T-helper 2 cell treated with Interferon-gamma antibody and Interleukin-4, amounts not matched to agents 5 μg/mL and 100 μg/mL, for 36 hours (primary cell): ENCODE results near the gene KCMF1.

Experiments
- DNase-seq: peaks from one replicate; pipeline ENCODE4 v3.0.0; 2021; ENCODE audit warnings: low spot score
- H3K27ac Mint-ChIP-seq: one replicate; pipeline ENCODE4 v1.8.0; 2021; ENCODE audit warnings: mild to moderate bottlenecking, mixed read lengths
- H3K27me3 Mint-ChIP-seq: one replicate; pipeline ENCODE4 v1.8.0; 2021; ENCODE audit warnings: low read depth, mixed read lengths
- H3K36me3 Mint-ChIP-seq: one replicate; pipeline ENCODE4 v1.8.0; 2021; ENCODE audit warnings: low read depth, mixed read lengths
- H3K4me1 Mint-ChIP-seq: one replicate; pipeline ENCODE4 v1.8.0; 2021; ENCODE audit warnings: low read depth, mixed read lengths
- H3K4me3 Mint-ChIP-seq: one replicate; pipeline ENCODE4 v1.8.0; 2022; ENCODE audit warnings: mild to moderate bottlenecking, moderate library complexity, mixed read lengths
- H3K9me3 Mint-ChIP-seq: one replicate; pipeline ENCODE4 v1.8.0; 2021; ENCODE audit warnings: mixed read lengths

Gene KCMF1

DNA sequence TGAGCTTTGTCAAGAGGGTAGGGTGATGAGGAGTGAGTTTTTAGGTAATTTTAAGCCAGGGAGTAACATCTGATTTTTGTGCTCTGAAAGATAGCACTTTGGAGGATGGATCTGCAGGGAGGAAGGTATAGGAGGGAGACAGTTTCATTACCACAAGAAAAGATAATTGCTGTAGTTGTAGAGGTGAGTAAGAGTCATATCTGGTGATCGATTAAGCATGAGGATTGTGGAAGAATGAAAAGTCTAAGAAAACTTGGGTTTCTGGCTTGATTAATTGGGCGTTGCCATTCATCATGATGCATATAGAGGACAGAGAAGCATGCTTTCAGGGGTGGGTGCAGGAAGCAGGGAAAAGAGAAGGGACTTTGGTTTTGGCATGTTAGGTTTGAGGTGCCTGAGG lies 18.5 kb downstream of the KCMF1 start:
- H3K9me3 Mint-ChIP-seq, result no peaks in the 10 kb centered on the region
- H3K36me3 Mint-ChIP-seq, result peaks cover 5% of the 10 kb centered on the region
- peaks cover 23% of the 10 kb centered on the region for H3K4me1 Mint-ChIP-seq
- DNase-seq, result no peak
- no peak overlapping the region for H3K27ac Mint-ChIP-seq
- H3K27me3 Mint-ChIP-seq, result no peaks in the 10 kb centered on the region
- no peak overlapping the region for H3K4me3 Mint-ChIP-seq

DNA sequence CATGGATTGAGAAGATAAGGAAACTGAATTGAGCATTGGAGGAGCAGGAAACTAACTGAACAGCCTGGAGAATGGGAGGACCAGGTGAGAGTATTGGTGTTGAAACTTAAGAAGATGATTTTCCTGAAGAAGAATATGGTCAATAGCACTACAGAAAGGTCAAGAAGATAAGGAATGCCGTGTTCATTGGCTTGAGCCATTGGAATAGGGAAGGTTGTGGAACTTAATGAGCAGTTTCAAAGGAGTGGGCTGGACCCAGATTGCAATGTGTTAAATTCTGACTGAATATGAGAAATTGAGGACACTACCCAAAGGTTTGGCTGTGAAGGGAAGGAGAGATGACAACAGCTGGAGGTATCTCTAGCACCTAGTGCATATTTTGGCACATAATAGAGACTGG lies 19.0 kb downstream of the KCMF1 start:
- no peak overlapping the region for H3K4me3 Mint-ChIP-seq
- H3K4me1 Mint-ChIP-seq, result peaks cover 22% of the 10 kb centered on the region
- H3K27me3 Mint-ChIP-seq, result no peaks in the 10 kb centered on the region
- no peak for DNase-seq
- H3K27ac Mint-ChIP-seq, result no peak overlapping the region
- H3K36me3 Mint-ChIP-seq, result peaks cover 5% of the 10 kb centered on the region
- H3K9me3 Mint-ChIP-seq, result no peaks in the 10 kb centered on the region

DNA sequence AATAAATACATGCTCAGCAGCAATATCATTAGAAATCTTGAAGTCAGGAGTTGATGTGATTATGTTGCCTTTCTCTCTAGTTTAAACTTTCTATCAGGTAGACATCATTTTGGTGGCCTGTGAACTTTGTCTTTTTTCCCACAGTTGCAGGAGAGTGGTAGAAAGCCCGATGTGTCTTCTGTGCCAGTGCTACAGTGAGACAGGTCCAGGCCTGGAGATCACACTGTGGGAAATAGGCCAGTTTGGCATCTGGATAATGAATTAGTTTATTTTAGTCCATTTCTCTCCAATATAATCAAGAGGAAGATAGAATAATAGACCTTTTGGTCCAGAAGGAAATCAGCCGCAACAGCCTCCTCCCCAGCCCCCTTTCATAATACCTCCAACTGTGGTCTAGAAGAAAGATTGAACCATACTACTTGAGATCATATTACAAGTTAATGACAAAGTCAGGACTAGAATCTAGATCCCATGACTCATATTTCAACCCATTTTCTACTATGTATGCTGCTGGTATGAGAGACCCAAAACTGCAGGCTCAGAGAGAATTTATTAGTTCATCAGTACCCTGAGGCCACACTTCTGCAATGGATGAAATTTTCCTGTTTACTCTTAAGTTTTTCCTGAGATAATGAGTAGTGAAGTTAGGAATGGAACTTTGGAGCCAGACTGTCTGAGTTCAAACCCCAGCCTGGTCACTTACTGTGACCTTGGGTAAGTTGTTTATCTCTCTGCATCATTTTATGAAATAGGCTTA lies 20.6 kb downstream of the KCMF1 start:
- peaks cover 4% of the 10 kb centered on the region for H3K36me3 Mint-ChIP-seq
- no peak overlapping the region for H3K27ac Mint-ChIP-seq

DNA sequence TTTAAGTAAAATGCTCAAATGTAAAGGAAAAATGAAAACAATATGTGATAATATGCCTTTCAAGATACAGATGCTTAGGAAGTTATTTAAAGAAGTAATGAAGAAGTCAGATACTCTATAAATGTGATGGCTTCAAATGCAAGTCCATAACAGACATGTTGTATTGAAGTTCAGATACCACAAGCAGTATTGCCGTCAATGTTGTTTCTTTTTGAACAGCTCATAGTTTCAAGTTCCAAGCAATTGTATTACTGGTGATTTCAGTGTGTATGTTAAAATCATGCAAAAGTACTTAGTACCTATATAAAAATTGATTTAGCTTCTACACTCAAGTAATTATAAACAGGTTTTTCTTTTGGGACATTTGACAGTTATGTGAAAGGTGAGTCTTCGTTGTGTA lies 24.9 kb downstream of the KCMF1 start:
- H3K36me3 Mint-ChIP-seq, result peaks cover 7% of the 10 kb centered on the region
- H3K4me3 Mint-ChIP-seq, result no peak overlapping the region
- no peak for DNase-seq
- no peaks in the 10 kb centered on the region for H3K9me3 Mint-ChIP-seq
- H3K4me1 Mint-ChIP-seq, result peaks cover 23% of the 10 kb centered on the region
- H3K27me3 Mint-ChIP-seq, result no peaks in the 10 kb centered on the region
- H3K27ac Mint-ChIP-seq, result no peak overlapping the region

More for the DNA sequence above, 20.6 kb downstream of the KCMF1 start:
- H3K4me1 Mint-ChIP-seq, result peaks cover 23% of the 10 kb centered on the region
- no peak for DNase-seq
- H3K9me3 Mint-ChIP-seq, result no peaks in the 10 kb centered on the region
- H3K27me3 Mint-ChIP-seq, result no peaks in the 10 kb centered on the region
- no peak overlapping the region for H3K4me3 Mint-ChIP-seq

- Mint-ChIP-seq H3K4me1 (peaks cover 29% of the 10 kb centered on the region), H3K27me3 (no peaks in the 10 kb centered on the region), H3K36me3 (peaks cover 7% of the 10 kb centered on the region)
Measured at GRCh38 chr2:84996909-84997308, 25.9 kb downstream of the KCMF1 start.

GRCh38 chr2:84999553-84999955 lies 28.6 kb downstream of the KCMF1 start:
- Mint-ChIP-seq H3K4me1 (peaks cover 40% of the 10 kb centered on the region), H3K4me3 (no peak overlapping the region), H3K9me3 (no peaks in the 10 kb centered on the region), H3K27ac (peak overlapping the region; percentile 55), H3K27me3 (no peaks in the 10 kb centered on the region), H3K36me3 (peaks cover 14% of the 10 kb centered on the region)
- DNase-seq, result no peak

More at GRCh38 chr2:84996909-84997308, 25.9 kb downstream of the KCMF1 start:
- no peak for DNase-seq
- H3K27ac Mint-ChIP-seq, result peak overlapping the region; percentile 49
- no peak overlapping the region for H3K4me3 Mint-ChIP-seq
- H3K9me3 Mint-ChIP-seq, result no peaks in the 10 kb centered on the region

DNA sequence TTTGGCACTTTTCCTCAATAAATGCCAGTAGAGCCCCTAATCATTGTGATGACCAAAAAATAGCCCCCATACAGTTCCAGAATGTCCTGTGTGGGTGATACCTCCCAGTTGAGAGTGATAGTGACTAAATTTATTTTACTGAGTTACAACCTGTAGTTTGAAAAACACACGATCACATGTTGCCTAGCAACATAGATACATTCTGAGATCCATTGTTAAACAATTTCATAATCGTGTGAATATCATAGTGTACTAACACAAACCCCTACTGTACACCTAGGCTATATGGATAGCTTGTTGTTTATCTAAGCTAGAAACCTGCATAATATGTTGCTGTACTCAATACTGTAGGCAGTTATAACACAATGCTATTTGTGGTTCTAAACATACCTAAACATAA lies 30.6 kb downstream of the KCMF1 start:
- no peak overlapping the region for H3K4me3 Mint-ChIP-seq
- H3K36me3 Mint-ChIP-seq, result peaks cover 19% of the 10 kb centered on the region
- H3K4me1 Mint-ChIP-seq, result peaks cover 35% of the 10 kb centered on the region
- H3K27me3 Mint-ChIP-seq, result no peaks in the 10 kb centered on the region
- DNase-seq, result no peak
- peak overlapping the region; percentile 7 for H3K27ac Mint-ChIP-seq
- no peaks in the 10 kb centered on the region for H3K9me3 Mint-ChIP-seq

DNA sequence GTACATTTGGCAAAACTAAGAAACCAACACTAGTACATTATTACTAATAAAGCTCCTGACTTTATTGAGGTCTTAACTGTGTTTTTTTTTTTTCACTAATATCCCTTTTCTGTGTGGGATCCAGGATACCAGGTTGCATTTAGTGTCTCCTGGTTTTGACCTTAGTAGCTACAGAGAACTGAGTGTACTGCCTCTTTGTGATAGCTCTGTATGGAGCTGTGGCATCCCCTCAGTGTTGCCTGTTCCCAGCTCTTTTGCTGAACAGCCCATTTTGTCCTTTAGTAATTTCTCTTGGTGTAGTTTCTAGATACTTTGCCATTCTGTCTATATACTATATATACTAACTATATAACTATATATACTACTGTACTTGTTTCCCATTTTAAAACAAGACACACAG lies 31.6 kb downstream of the KCMF1 start:
- peaks cover 34% of the 10 kb centered on the region for H3K4me1 Mint-ChIP-seq
- no peaks in the 10 kb centered on the region for H3K27me3 Mint-ChIP-seq
- H3K27ac Mint-ChIP-seq, result no peak overlapping the region
- no peak overlapping the region for H3K4me3 Mint-ChIP-seq
- H3K9me3 Mint-ChIP-seq, result no peaks in the 10 kb centered on the region
- H3K36me3 Mint-ChIP-seq, result peaks cover 26% of the 10 kb centered on the region
- DNase-seq, result no peak

DNA sequence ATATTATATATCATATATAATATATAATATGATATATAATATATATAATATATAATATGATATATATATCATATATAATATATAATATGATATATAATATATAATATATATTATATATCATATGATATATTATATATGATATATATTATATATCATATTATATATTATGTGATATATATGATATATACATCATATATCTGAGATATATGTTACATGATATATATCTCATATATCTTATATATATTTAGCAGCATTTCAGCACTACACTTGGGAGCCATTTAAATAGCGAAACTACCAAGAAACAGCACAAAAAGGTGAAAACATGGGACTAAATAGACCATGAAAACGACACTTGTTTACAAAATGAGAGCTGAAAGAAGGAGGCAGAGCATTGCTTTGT lies 37.3 kb downstream of the KCMF1 start:
- Mint-ChIP-seq H3K4me3 (no peak overlapping the region), H3K36me3 (peaks cover 46% of the 10 kb centered on the region), H3K9me3 (no peaks in the 10 kb centered on the region), H3K4me1 (peaks cover 50% of the 10 kb centered on the region), H3K27ac (no peak overlapping the region), H3K27me3 (no peaks in the 10 kb centered on the region)
- DNase-seq, result no peak

DNA sequence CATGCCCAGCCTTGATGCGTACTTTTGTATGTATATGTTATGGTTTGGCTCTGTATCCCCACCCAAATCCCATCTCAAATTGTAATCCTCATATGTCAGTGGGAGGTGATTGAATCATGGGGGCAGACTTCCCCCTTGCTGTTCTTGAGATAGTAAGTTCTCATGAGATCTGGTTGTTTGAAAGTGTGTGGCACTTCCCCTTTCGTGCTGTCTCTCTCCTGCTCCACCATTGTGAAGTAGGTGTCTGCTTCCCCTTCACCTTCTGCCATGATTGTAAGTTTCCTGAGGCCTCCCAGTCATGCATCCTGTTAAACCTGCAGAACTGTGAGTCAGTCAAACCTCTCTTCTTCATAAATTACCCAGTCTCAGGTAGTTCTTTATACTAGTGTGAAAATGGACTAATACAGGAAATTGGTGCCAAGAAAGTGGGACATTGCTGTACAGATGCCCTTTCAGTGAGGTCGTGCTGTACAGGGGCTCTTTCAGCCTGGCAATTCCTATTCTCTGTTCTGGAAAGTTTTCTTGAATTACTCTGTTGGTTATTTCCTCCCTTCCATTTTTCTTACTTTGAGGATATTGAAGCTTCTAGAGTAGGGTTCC lies 38.2 kb downstream of the KCMF1 start:
- Mint-ChIP-seq H3K36me3 (peaks cover 40% of the 10 kb centered on the region), H3K4me1 (peaks cover 46% of the 10 kb centered on the region), H3K9me3 (no peaks in the 10 kb centered on the region), H3K27me3 (no peaks in the 10 kb centered on the region), H3K4me3 (no peak overlapping the region), H3K27ac (peak overlapping the region; percentile 47)
- DNase-seq, result no peak

DNA sequence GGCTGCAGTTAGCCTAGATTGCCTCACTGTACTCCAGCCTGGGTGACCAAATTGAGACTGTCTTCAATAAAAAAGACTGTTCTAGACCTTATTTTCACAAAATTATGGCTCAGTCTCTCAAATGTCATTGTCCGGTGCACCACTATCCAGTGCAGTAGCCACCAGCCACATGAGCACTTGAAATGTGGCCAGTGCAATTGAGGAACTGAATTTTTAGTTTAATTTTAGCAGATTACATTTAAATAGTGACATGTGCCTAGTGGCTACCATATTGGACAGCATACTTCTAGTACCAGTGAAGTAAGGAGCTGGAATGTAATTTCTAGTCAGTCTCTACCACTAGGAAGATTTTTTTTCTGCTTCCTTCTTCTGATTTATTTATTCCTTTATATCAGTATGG lies 39.4 kb downstream of the KCMF1 start:
- H3K36me3 Mint-ChIP-seq, result peaks cover 37% of the 10 kb centered on the region
- H3K9me3 Mint-ChIP-seq, result no peaks in the 10 kb centered on the region
- no peak overlapping the region for H3K27ac Mint-ChIP-seq
- peaks cover 49% of the 10 kb centered on the region for H3K4me1 Mint-ChIP-seq
- H3K4me3 Mint-ChIP-seq, result no peak overlapping the region
- H3K27me3 Mint-ChIP-seq, result no peaks in the 10 kb centered on the region
- DNase-seq, result no peak

DNA sequence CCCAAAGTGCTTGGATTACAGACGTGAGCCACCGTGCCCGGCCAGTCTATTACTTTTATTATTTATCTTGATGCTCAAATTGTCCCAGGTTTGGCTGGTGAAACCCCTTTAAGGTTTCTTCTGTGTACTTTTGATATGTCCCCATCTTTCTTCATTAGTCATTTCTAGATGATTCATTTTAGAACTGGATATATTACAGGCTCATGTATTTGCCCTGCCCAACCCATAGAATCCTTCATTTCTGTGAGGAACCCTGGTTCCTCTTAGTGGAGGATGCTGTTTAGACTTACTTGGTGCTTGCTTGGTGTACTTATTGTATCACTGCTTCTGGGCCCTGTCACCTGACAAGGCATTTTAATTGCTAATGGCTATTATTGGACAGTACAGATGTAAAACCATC lies 40.1 kb downstream of the KCMF1 start:
- no peaks in the 10 kb centered on the region for H3K9me3 Mint-ChIP-seq
- no peaks in the 10 kb centered on the region for H3K27me3 Mint-ChIP-seq
- H3K4me1 Mint-ChIP-seq, result peaks cover 46% of the 10 kb centered on the region
- peaks cover 32% of the 10 kb centered on the region for H3K36me3 Mint-ChIP-seq
- DNase-seq, result no peak
- peak overlapping the region; percentile 16 for H3K27ac Mint-ChIP-seq
- H3K4me3 Mint-ChIP-seq, result no peak overlapping the region

DNA sequence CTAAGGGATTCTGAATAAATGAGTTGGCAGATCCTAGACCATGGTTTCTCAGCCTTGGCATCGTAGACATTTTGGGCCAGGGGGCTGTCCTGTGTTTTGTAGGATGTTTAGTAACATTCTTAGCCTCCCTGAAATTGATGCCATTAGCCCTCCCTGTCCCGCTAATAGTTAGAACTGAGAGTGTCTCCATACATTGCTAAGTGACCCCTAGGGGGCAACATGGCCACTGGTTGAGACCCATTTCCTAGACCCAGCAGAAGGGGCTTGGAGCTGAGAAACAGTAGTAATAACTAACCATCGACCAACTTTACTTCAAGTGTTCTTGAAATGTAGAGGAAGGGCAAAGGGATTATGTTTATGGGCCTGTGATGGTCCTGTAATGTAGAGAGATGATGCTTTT lies 40.8 kb downstream of the KCMF1 start:
- Mint-ChIP-seq H3K4me1 (peaks cover 46% of the 10 kb centered on the region), H3K27me3 (no peaks in the 10 kb centered on the region), H3K4me3 (no peak overlapping the region), H3K27ac (no peak overlapping the region), H3K36me3 (peaks cover 30% of the 10 kb centered on the region), H3K9me3 (no peaks in the 10 kb centered on the region)
- DNase-seq, result no peak

GRCh38 chr2:85012431-85012830 lies 41.5 kb downstream of the KCMF1 start:
- peaks cover 42% of the 10 kb centered on the region for H3K4me1 Mint-ChIP-seq
- peaks cover 24% of the 10 kb centered on the region for H3K36me3 Mint-ChIP-seq
- peak overlapping the region; percentile 64 for H3K27ac Mint-ChIP-seq
- no peaks in the 10 kb centered on the region for H3K27me3 Mint-ChIP-seq
- DNase-seq, result no peak
- H3K9me3 Mint-ChIP-seq, result no peaks in the 10 kb centered on the region
- peak overlapping the region; percentile 24 for H3K4me3 Mint-ChIP-seq

DNA sequence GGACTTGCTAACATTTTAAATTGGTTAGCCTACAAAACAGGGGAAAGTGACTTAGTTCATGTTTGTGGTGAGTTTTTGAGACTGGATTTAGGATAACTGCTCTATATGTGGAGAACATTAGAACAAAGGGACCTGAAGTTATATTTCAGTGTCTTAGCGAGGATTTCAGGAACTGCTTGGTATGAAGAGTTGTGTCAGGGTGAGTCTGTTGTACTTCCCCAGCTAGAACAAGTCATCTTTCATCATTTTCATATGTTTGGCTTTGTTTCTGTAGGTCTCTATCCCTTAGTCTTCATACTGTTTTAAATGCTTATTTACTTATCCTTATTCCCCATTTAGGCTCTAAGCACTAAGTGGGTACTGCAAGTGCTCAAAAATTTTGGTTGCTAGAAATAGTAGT lies 41.9 kb downstream of the KCMF1 start:
- Mint-ChIP-seq H3K4me1 (peaks cover 43% of the 10 kb centered on the region), H3K27ac (peak overlapping the region; percentile 20), H3K9me3 (no peaks in the 10 kb centered on the region), H3K36me3 (peaks cover 24% of the 10 kb centered on the region), H3K27me3 (no peaks in the 10 kb centered on the region), H3K4me3 (no peak overlapping the region)
- no peak for DNase-seq
